Measurements from ENCODE around the gene GPR33.

Gene GPR33

DNA sequence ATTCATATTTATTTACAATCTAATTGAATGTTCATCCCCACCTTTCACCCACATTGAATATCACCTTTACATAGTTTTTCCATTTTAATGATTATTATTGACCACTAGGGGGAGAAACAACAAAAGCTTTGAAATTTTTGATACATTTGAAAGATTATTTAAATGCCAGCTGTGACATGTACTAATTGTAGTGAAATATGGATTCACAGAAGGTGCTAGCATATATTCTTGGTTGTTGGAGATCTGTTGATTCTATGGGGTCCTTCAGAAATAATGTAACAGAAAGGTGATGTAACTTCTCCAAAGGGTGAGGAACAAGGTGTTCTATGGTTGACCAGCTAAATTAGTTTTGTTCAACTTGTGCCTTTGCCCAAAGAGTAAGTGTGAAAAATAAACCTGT lies 22.4 kb upstream of the GPR33 start:
- peak; percentile 87 for FAIRE-seq
- no peak for DNase-seq (ENCODE audit: insufficient read length, low spot score)
- TF ChIP-seq, protein P1, sequence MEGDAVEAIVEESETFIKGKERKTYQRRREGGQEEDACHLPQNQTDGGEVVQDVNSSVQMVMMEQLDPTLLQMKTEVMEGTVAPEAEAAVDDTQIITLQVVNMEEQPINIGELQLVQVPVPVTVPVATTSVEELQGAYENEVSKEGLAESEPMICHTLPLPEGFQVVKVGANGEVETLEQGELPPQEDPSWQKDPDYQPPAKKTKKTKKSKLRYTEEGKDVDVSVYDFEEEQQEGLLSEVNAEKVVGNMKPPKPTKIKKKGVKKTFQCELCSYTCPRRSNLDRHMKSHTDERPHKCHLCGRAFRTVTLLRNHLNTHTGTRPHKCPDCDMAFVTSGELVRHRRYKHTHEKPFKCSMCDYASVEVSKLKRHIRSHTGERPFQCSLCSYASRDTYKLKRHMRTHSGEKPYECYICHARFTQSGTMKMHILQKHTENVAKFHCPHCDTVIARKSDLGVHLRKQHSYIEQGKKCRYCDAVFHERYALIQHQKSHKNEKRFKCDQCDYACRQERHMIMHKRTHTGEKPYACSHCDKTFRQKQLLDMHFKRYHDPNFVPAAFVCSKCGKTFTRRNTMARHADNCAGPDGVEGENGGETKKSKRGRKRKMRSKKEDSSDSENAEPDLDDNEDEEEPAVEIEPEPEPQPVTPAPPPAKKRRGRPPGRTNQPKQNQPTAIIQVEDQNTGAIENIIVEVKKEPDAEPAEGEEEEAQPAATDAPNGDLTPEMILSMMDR (IDR thresholded peaks at IDR 0.05; ENCODE audit: insufficient read depth, missing control alignments): peak; percentile 56

DNA sequence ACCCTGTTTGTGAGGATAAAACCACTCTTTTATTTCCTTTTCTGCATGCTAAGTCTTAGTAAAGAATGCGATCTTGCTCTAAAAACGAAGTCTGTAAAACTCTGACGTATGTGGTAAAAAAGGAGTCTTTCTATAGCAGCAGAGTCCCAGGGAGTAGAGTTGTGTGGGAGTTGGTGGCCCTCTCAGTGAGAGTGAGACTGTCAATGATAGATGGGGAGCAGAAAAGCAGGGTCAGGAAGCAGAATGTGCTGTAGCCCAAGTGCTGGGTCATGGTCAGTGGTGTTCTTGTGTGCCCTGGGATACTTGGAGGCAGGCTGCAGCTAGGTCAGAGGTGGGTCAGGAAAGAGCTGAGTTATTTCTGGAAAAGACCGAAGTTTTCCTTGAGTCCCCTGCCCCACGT lies 20.3 kb upstream of the GPR33 start:
- TF ChIP-seq, protein P1 (IDR thresholded peaks at IDR 0.05; ENCODE audit: insufficient read depth, missing control alignments): no peak
- DNase-seq (ENCODE audit: insufficient read length, low spot score): no peak
- no peak for FAIRE-seq

DNA sequence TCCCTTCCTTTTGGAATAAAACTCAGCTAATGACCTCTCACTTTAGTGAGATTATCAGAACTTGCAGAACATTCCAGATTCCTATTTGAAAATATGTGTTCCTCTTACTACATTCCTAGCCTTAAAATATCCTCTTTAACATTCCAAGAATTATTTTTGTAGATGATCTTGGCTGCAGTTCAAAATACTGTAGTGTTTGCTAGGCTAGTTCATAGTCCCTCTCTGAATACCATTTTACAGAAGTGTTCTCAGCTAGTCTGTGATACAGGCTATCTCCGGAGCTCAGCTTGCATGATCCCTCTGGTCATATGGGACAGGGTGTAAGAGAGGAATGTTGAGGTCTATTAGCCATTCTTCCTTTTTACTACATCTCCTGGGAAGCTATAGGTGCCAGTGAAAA lies 17.6 kb upstream of the GPR33 start:
- DNase-seq (ENCODE audit: insufficient read length, low spot score): no peak
- TF ChIP-seq, protein P1 (IDR thresholded peaks at IDR 0.05; ENCODE audit: insufficient read depth, missing control alignments): no peak
- FAIRE-seq: no peak

DNA sequence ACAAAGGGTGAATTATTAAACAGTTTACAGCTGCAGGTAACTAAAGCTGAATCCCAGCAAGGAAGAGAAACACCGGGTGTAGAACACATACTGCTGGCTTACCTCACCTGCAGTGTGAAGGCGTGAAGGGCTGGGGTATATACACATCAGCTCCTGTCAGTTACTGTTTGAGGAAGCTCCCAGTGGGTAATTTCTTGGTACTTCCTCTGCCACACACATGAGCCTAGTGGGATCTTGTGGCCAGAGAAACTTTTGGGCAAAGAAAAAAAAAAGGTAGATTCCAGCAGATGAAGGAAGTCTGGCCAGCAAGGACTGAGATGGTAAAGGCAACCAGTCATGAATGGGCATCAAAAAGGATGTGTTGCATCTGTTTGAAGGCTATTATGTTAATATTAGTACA lies 14.0 kb upstream of the GPR33 start:
- TF ChIP-seq, protein P1 (IDR thresholded peaks at IDR 0.05; ENCODE audit: insufficient read depth, missing control alignments): no peak
- FAIRE-seq (no peak), DNase-seq (ENCODE audit: insufficient read length, low spot score) (no peak)

DNA sequence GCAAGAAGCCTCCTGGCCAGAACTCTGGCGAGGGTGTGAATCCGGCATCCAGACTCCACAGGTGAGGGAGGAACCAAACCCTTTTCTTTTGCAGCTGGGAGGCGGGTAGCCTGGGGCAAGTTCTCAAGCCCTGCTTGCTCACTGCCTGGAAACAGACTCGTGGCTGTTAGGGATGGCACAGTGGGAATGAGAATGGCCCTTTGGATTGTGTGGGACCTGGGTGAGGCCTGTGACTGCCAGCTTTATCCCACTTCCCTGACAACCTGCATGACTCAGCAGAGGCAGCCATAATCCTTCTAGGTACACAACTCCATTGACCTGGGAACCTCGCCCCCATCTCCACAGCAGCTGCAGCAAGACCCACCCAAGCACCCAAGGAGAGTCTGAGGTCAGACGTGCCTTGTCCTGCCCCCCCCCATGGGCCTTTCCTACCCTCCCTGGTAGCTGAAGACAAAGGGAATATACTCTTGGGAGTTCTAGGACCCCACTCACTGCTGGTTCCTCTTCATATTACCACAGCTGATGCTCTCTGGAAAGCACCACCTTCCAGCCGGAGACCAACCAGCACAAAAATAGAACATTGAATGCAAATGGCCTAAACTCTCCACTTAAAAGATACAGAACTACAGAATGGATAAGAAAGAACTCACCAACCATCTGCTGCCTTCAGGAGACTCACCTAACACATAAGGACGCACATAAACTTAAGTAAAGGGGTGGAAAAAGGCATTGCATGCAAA lies 5.1 kb upstream of the GPR33 start:
- no peak for FAIRE-seq
- TF ChIP-seq, protein P1 (IDR thresholded peaks at IDR 0.05; ENCODE audit: insufficient read depth, missing control alignments): no peak
- no peak for DNase-seq (ENCODE audit: insufficient read length, low spot score)

DNA sequence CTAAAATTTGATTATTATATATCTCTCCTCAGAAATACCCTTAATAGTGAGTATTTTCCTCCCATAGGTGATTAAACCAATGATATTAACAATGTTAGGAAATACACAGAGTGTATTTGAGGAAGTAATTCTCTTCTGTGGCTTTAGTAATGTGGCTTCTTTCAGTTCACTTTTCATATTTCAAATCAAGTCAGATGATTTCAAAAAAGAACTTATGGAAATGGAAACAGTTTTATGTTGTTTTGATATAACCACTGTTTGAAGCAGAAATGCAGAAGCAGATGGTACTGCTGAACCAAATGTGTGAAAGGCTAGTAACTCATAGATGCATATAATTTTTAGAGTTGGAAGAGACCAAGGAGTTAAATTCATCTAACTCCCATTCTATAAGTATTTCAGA lies 1.9 kb upstream of the GPR33 start:
- TF ChIP-seq, protein P1 (IDR thresholded peaks at IDR 0.05; ENCODE audit: insufficient read depth, missing control alignments): no peak
- FAIRE-seq: no peak

DNA sequence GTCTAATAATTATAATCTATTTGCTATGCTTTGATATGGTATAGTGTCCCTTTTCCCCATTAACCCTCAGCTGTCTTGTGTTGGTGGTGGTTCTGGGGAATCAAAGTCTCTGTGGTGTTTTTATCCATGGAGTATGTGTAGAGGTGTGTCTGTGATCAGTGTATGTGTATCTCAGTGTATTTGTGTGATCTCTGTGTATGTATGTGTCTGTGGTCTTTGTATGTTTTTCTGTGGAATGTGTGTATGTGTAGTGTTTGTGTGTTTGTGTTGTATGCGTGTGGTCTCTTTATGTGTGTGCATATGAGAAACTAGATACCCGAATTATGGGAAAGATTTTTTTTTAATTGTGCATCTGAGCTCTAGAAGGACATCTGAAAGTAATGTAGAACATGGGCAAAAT lies 1.1 kb downstream of the GPR33 start:
- TF ChIP-seq, protein P1 (IDR thresholded peaks at IDR 0.05; ENCODE audit: insufficient read depth, missing control alignments): no peak
- no peak for FAIRE-seq
- DNase-seq (ENCODE audit: insufficient read length, low spot score): no peak

More for the DNA sequence above, 1.9 kb upstream of the GPR33 start:
- no peak for DNase-seq (ENCODE audit: insufficient read length, low spot score)
